ENCODE results near the gene RIC8B. TPM values are rescaled to one million over a fixed set of nuclear protein-coding genes. Genes with fewer than 3 reads are reported as not detected.

Gene RIC8B
- total RNA-seq, 1 donor from 2014 or later: 17.0 TPM

GRCh38 chr12:106900554-106900953 lies 126.1 kb downstream of the RIC8B start:
- TF ChIP-seq, protein P1, sequence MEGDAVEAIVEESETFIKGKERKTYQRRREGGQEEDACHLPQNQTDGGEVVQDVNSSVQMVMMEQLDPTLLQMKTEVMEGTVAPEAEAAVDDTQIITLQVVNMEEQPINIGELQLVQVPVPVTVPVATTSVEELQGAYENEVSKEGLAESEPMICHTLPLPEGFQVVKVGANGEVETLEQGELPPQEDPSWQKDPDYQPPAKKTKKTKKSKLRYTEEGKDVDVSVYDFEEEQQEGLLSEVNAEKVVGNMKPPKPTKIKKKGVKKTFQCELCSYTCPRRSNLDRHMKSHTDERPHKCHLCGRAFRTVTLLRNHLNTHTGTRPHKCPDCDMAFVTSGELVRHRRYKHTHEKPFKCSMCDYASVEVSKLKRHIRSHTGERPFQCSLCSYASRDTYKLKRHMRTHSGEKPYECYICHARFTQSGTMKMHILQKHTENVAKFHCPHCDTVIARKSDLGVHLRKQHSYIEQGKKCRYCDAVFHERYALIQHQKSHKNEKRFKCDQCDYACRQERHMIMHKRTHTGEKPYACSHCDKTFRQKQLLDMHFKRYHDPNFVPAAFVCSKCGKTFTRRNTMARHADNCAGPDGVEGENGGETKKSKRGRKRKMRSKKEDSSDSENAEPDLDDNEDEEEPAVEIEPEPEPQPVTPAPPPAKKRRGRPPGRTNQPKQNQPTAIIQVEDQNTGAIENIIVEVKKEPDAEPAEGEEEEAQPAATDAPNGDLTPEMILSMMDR (IDR thresholded peaks at IDR 0.05): no peak
- H3K4me3 Mint-ChIP-seq (ENCODE audit: unreplicated experiment): no peak overlapping the region
- no peaks in the 10 kb centered on the region for H3K9me3 Mint-ChIP-seq (ENCODE audit: unreplicated experiment)
- no peaks in the 10 kb centered on the region for H3K36me3 Mint-ChIP-seq (ENCODE audit: unreplicated experiment)
- no peak overlapping the region for H3K27ac Mint-ChIP-seq (ENCODE audit: unreplicated experiment)
- peaks cover 19% of the 10 kb centered on the region for H3K27me3 Mint-ChIP-seq (ENCODE audit: unreplicated experiment)
- H3K4me1 Mint-ChIP-seq (ENCODE audit: unreplicated experiment): peaks cover 26% of the 10 kb centered on the region
- no peak for DNase-seq (ENCODE audit: extremely low spot score, unreplicated experiment)

DNA sequence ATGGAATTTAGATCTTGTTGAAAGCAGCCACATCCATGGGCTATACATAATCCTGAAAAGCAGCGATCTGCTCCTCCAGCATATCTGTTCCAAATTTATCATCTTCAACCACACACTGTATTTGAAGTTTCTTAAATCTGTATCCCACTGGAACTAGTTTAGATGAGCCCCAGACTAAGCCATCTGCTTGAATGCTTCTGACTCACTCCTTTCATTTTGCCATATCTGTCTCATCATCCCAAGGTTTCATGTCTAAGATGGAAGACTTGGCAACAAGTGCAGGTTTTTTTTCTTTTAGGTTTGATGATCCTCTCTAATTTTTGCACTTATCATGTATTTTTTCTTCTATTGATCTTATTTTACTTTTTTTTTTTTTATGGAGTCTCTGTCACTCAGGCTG lies 126.8 kb downstream of the RIC8B start:
- Mint-ChIP-seq H3K9me3 (ENCODE audit: unreplicated experiment) (no peaks in the 10 kb centered on the region), H3K27me3 (ENCODE audit: unreplicated experiment) (peaks cover 19% of the 10 kb centered on the region), H3K4me1 (ENCODE audit: unreplicated experiment) (peaks cover 26% of the 10 kb centered on the region), H3K36me3 (ENCODE audit: unreplicated experiment) (no peaks in the 10 kb centered on the region), H3K4me3 (ENCODE audit: unreplicated experiment) (no peak overlapping the region), H3K27ac (ENCODE audit: unreplicated experiment) (no peak overlapping the region)
- TF ChIP-seq, protein P1 (IDR thresholded peaks at IDR 0.05): no peak
- no peak for DNase-seq (ENCODE audit: extremely low spot score, unreplicated experiment)

- Mint-ChIP-seq H3K4me1 (ENCODE audit: unreplicated experiment) (peaks cover 26% of the 10 kb centered on the region), H3K27me3 (ENCODE audit: unreplicated experiment) (peaks cover 23% of the 10 kb centered on the region), H3K9me3 (ENCODE audit: unreplicated experiment) (no peaks in the 10 kb centered on the region), H3K4me3 (ENCODE audit: unreplicated experiment) (no peak overlapping the region), H3K36me3 (ENCODE audit: unreplicated experiment) (no peaks in the 10 kb centered on the region), H3K27ac (ENCODE audit: unreplicated experiment) (no peak overlapping the region)
- no peak for DNase-seq (ENCODE audit: extremely low spot score, unreplicated experiment)
- TF ChIP-seq, protein P1 (IDR thresholded peaks at IDR 0.05): no peak
Observed at GRCh38 chr12:106902053-106902452, 127.6 kb downstream of the RIC8B start.

DNA sequence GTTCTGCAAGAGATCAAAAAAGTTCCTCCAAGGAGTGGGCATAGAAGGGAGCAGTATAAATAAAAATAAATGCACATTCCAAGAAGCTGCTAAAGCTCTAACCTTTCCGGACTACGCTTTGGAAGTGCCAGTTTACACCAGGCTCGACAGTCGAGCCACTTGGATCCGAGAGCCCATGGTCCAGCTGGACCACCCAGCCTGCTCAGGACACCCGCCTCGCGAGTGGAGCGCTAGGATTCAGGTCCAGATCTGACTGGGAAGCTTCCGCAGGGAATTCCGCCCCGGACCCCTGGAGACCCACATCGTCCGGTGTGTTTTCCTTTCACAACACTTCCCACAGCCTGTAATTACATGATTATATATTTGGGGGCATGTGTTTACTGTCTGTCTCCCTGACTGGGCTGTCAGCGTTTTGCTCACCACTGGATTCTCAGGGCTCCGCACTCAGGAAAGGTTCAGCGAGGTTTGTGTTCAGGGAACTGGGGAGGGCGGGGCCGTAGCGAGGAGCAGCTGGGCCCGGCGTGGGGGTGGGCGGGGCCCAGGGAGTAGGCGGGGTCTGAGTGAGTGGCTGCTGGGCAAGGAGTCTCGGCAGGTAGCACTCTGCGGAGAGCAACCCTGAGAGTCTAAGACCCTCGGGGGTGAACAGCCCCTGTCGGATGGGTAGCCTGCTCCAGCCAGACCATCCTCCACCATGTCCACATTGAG lies 128.9 kb downstream of the RIC8B start:
- Mint-ChIP-seq H3K4me3 (ENCODE audit: unreplicated experiment) (peak overlapping the region; percentile 70), H3K9me3 (ENCODE audit: unreplicated experiment) (no peaks in the 10 kb centered on the region), H3K36me3 (ENCODE audit: unreplicated experiment) (no peaks in the 10 kb centered on the region), H3K27me3 (ENCODE audit: unreplicated experiment) (peaks cover 24% of the 10 kb centered on the region), H3K27ac (ENCODE audit: unreplicated experiment) (no peak overlapping the region), H3K4me1 (ENCODE audit: unreplicated experiment) (peaks cover 15% of the 10 kb centered on the region)
- TF ChIP-seq, protein P1 (IDR thresholded peaks at IDR 0.05): no peak
- DNase-seq (ENCODE audit: extremely low spot score, unreplicated experiment): no peak

- H3K27me3 Mint-ChIP-seq (ENCODE audit: unreplicated experiment): peaks cover 18% of the 10 kb centered on the region
- H3K9me3 Mint-ChIP-seq (ENCODE audit: unreplicated experiment): no peaks in the 10 kb centered on the region
- TF ChIP-seq, protein P1 (IDR thresholded peaks at IDR 0.05): no peak
- no peak overlapping the region for H3K27ac Mint-ChIP-seq (ENCODE audit: unreplicated experiment)
- H3K4me3 Mint-ChIP-seq (ENCODE audit: unreplicated experiment): no peak overlapping the region
- H3K36me3 Mint-ChIP-seq (ENCODE audit: unreplicated experiment): no peaks in the 10 kb centered on the region
- no peak for DNase-seq (ENCODE audit: extremely low spot score, unreplicated experiment)
- H3K4me1 Mint-ChIP-seq (ENCODE audit: unreplicated experiment): peaks cover 12% of the 10 kb centered on the region
Observed at GRCh38 chr12:106906715-106907114, 132.2 kb downstream of the RIC8B start.
